ENCODE measurements around the gene KCNAB1.

Gene KCNAB1

GRCh38 chr3:156511987-156512677 lies 391.8 kb downstream of the KCNAB1 start:
- no peak for FAIRE-seq

GRCh38 chr3:156513619-156514018 lies 393.2 kb downstream of the KCNAB1 start:
- FAIRE-seq = no peak

- FAIRE-seq = no peak
Observed at GRCh38 chr3:156516284-156516683, 395.9 kb downstream of the KCNAB1 start.

- no peak for FAIRE-seq
Observed at GRCh38 chr3:156516961-156517360, 396.6 kb downstream of the KCNAB1 start.

GRCh38 chr3:156518726-156519125 lies 398.3 kb downstream of the KCNAB1 start:
- FAIRE-seq = no peak

- no peak for FAIRE-seq
Observed at GRCh38 chr3:156519758-156520162, 399.4 kb downstream of the KCNAB1 start.

- no peak for FAIRE-seq
Observed at GRCh38 chr3:156522673-156523072, 402.3 kb downstream of the KCNAB1 start.

- no peak for FAIRE-seq
Observed at GRCh38 chr3:156525808-156526207, 405.4 kb downstream of the KCNAB1 start.

- FAIRE-seq = no peak
Observed at GRCh38 chr3:156527060-156527459, 406.7 kb downstream of the KCNAB1 start.

- FAIRE-seq = no peak
Observed at GRCh38 chr3:156530980-156531379, 410.6 kb downstream of the KCNAB1 start.

- FAIRE-seq = no peak
Observed at GRCh38 chr3:156532730-156533129, 412.4 kb downstream of the KCNAB1 start.

- no peak for FAIRE-seq
Observed at GRCh38 chr3:156533205-156533604, 412.8 kb downstream of the KCNAB1 start.

GRCh38 chr3:156535162-156535627 lies 414.8 kb downstream of the KCNAB1 start:
- no peak for FAIRE-seq

GRCh38 chr3:156535798-156536197 lies 415.4 kb downstream of the KCNAB1 start:
- no peak for FAIRE-seq

- no peak for FAIRE-seq
Observed at GRCh38 chr3:156536524-156537316, 416.3 kb downstream of the KCNAB1 start.

GRCh38 chr3:156539051-156539450 lies 418.7 kb downstream of the KCNAB1 start:
- no peak for FAIRE-seq

- no peak for FAIRE-seq
Observed at GRCh38 chr3:156539802-156540201, 419.4 kb downstream of the KCNAB1 start.

- no peak for FAIRE-seq
Observed at GRCh38 chr3:156542101-156543042, 422.0 kb downstream of the KCNAB1 start.

GRCh38 chr3:156543043-156543555 lies 422.7 kb downstream of the KCNAB1 start:
- FAIRE-seq = no peak

GRCh38 chr3:156547637-156548036 lies 427.3 kb downstream of the KCNAB1 start:
- no peak for FAIRE-seq

GRCh38 chr3:156548041-156548687 lies 427.8 kb downstream of the KCNAB1 start:
- FAIRE-seq = no peak

GRCh38 chr3:156548902-156549301 lies 428.5 kb downstream of the KCNAB1 start:
- FAIRE-seq = no peak

Data from TTC549 (cell line).